A549 (cell line): ENCODE measurements around the gene KLHL22.

Experiments used
- CHD2 ChIP-seq: fragments of 150-350 bp; IDR thresholded peaks from 2 replicates; pipeline ENCODE4 v1.6.1; 2014; ENCODE audit warnings: low read length; ENCODE audit not compliant: partially characterized antibody
- CTCF ChIP-seq: fragments of >200 bp; sonication (Bioruptor Twin); formaldehyde crosslinking; IDR thresholded peaks from 3 replicates; pipeline ENCODE4 v1.5.1; 2016
- EP300 ChIP-seq, 2 experiments: fragments of >200 bp; sonication (Bioruptor Twin); formaldehyde crosslinking; IDR thresholded peaks; 2 replicates in 1 of 2; 3 replicates in 1 of 2; pipeline ENCODE4 v1.6.1; 2016 to 2017
- JUN ChIP-seq, 2 experiments: fragments of >200 bp; sonication (Bioruptor Twin); formaldehyde crosslinking; IDR thresholded peaks; 2 replicates in 1 of 2; 3 replicates in 1 of 2; pipeline ENCODE4 v1.6.1; 2016 to 2017
- NR3C1 ChIP-seq: fragments of >200 bp; sonication (Bioruptor Twin); formaldehyde crosslinking; IDR thresholded peaks from 3 replicates; pipeline ENCODE4 v1.6.1; 2017
- PBX3 ChIP-seq: IDR thresholded peaks from 2 replicates; pipeline ENCODE4 v1.6.1; 2012
- PHF8 ChIP-seq: fragments of 200-600 bp; sonication (generic); IDR thresholded peaks from 2 replicates; pipeline ENCODE4 v1.6.1; 2016; ENCODE audit warnings: low read depth, mild to moderate bottlenecking, antibody characterized with exemption, moderate library complexity, borderline replicate concordance
- POLR2A ChIP-seq: IDR thresholded peaks from 2 replicates; pipeline ENCODE4 v1.6.1; 2012; ENCODE audit warnings: mild to moderate bottlenecking, low read length
- RCOR1 ChIP-seq: fragments of 150-350 bp; IDR thresholded peaks from 2 replicates; pipeline ENCODE4 v1.6.1; 2014; ENCODE audit warnings: antibody characterized with exemption, low read length, low read depth
- REST ChIP-seq: fragments of 200-600 bp; sonication (generic); IDR thresholded peaks from 2 replicates; pipeline ENCODE4 v1.6.1; 2016; ENCODE audit warnings: antibody characterized with exemption, mild to moderate bottlenecking, moderate library complexity
- SMC3 ChIP-seq: fragments of >200 bp; sonication (Bioruptor Twin); formaldehyde crosslinking; IDR thresholded peaks from 3 replicates; pipeline ENCODE4 v1.6.1; 2018; ENCODE audit warnings: inconsistent platforms
- SREBF2 ChIP-seq: fragments of 450-650 bp; IDR thresholded peaks from 2 replicates; pipeline ENCODE4 v1.6.1; 2014; ENCODE audit warnings: mild to moderate bottlenecking, moderate library complexity

GRCh38 chr22:20438427-20438677 lies 57.2 kb downstream of the KLHL22 start:
- no peak for TF ChIP-seq CTCF
- no peak for TF ChIP-seq SREBF2
- no peak for TF ChIP-seq NR3C1
- no peak for TF ChIP-seq RCOR1
- no peak for TF ChIP-seq POLR2A
- no peak for TF ChIP-seq EP300 (IDR thresholded peaks at IDR 0.05)
- no peak for TF ChIP-seq PBX3
- TF ChIP-seq JUN (IDR thresholded peaks at IDR 0.05), result no peak
- TF ChIP-seq SMC3, result no peak
- TF ChIP-seq CHD2, result no peak
- no peak for TF ChIP-seq REST
- no peak for TF ChIP-seq PHF8
